Stimulated activated naive CD8-positive, alpha-beta T cell treated with anti-CD3 and anti-CD28 coated beads, Interleukin-15, Interleukin-2, amounts not matched to agents 100 ng/mL and 50 ng/mL, for 24 hours (primary cell): ENCODE results near the gene TM9SF2.
A peak's percentile ranks its signal among the peaks of the same experiment; 100 is the strongest.

Experiments used
- H3K27ac Mint-ChIP-seq: one replicate; pipeline ENCODE4 v1.8.0; 2021; ENCODE audit warnings: mild to moderate bottlenecking, mixed read lengths
- H3K27me3 Mint-ChIP-seq: one replicate; pipeline ENCODE4 v1.8.0; 2021; ENCODE audit warnings: mixed read lengths
- H3K36me3 Mint-ChIP-seq: one replicate; pipeline ENCODE4 v1.8.0; 2021; ENCODE audit warnings: low read depth, mixed read lengths
- H3K4me1 Mint-ChIP-seq: one replicate; pipeline ENCODE4 v1.8.0; 2021; ENCODE audit warnings: low read depth, mixed read lengths
- H3K4me3 Mint-ChIP-seq: one replicate; pipeline ENCODE4 v1.8.0; 2021; ENCODE audit warnings: mild to moderate bottlenecking, mixed read lengths
- H3K9me3 Mint-ChIP-seq: one replicate; pipeline ENCODE4 v1.8.0; 2021; ENCODE audit warnings: mixed read lengths

The TM9SF2 gene

GRCh38 chr13:99601535-99601934, 100.3 kb downstream of the TM9SF2 start:
- H3K4me3 Mint-ChIP-seq = no peak overlapping the region
- no peaks in the 10 kb centered on the region for H3K9me3 Mint-ChIP-seq
- H3K27ac Mint-ChIP-seq = no peak overlapping the region
- H3K4me1 Mint-ChIP-seq = peaks cover 36% of the 10 kb centered on the region
- H3K36me3 Mint-ChIP-seq = no peaks in the 10 kb centered on the region
- H3K27me3 Mint-ChIP-seq = no peaks in the 10 kb centered on the region

DNA sequence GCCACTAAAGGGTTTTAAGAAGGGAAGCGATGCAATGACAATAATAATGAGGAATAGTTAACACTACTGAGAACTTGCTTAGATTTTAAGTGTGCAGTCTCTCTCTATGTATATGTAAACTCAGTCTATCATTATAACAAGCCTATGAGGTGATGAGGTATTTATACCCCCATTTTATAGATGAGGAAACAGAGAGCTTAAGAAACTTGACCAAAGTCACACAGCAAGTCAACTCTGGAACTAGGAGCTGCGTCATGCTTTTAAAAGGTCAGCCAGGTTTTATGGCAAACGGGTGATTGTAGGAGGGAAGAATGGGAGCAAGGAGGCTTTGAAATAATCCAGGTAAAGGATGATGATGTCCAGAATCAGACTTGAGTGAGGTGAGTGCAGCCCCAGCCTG, 103.4 kb downstream of the TM9SF2 start:
- H3K4me1 Mint-ChIP-seq = peaks cover 53% of the 10 kb centered on the region
- no peak overlapping the region for H3K27ac Mint-ChIP-seq
- no peaks in the 10 kb centered on the region for H3K9me3 Mint-ChIP-seq
- H3K27me3 Mint-ChIP-seq = no peaks in the 10 kb centered on the region
- peaks cover 5% of the 10 kb centered on the region for H3K36me3 Mint-ChIP-seq
- H3K4me3 Mint-ChIP-seq = no peak overlapping the region

DNA sequence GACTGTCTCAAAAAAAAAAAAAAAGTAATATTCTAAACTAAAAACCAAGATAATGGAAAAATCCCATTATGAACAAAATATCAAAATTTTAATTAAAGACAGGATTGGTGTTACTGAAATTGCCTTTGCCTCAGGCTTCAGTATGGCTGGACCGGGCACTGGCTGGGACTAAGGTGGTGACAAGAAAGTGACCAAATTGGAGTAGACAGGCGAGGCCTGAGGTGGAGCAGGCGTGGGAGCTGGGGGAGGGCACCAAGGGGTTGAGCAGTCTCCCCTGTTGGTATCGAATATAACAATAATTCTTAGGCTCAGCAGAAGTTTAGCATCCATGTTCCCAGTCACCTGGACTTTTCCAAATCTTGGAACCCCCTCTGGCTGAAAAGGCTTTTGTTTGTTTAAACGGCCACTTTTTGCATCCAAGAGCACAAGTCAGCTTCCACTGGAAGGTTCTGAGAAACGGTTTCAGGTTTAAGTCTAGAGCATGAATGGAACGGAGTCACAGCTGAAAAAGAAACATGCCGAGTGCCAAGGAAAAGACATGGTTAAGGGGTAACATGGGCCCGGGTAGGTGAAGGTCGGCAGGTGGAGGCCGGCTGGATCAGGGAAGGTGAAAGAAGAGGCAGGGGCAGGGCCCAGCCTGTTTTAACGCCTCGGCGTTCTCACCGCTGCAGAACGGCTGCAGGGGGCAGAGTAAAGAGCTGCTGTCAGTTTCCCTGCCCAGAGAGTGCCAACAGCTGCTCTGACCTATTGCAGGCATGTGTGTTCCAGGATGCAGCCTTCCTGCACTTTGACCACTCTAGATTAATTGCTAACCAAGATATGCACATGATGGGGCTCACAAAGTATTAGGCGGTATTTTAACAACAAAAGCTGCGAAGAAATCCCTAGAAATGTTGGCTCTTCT, 104.4 kb downstream of the TM9SF2 start:
- no peak overlapping the region for H3K27ac Mint-ChIP-seq
- peaks cover 54% of the 10 kb centered on the region for H3K4me1 Mint-ChIP-seq
- H3K27me3 Mint-ChIP-seq = no peaks in the 10 kb centered on the region
- peaks cover 5% of the 10 kb centered on the region for H3K36me3 Mint-ChIP-seq
- H3K9me3 Mint-ChIP-seq = no peaks in the 10 kb centered on the region
- H3K4me3 Mint-ChIP-seq = peak overlapping the region; percentile 91

DNA sequence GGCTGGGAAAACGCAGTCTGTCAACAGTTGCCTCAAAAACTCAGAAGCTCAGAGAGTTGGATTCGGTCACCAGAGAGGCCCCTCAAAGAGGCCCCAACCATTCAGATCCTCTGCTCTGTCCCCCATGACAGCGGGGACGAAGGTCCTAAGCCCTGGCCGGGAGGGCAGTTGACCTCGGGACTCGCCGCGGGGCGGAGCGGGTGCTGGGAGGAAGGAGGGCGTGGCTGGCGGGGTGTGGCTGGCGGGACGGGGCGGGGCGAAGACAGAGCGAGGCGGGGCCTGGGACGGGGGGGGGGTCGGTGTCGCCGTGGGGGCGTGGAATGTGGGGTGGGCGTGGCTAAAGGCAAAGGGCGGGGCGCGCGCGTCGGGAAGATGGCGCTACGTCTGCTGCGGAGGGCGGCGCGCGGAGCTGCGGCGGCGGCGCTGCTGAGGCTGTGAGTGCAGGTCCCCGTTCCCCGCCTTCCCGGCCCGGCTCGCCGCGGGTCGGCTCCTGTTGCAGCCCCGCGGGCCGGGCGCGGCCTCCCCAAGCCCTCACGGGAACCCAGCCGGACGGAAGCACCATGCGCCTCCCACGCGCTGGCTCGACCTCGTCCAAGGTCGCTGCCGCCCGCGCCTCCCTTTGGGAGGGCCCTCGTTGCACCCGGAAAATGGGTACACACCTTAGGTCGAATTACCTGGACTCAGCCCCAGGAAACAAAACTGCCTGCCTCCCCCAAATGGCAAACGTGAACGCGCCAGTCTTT, 105.2 kb downstream of the TM9SF2 start, which contains the start of gene CLYBL:
Gene CLYBL (plus strand): TSS at position 367 of the 743 bp plus-strand sequence.
- H3K27me3 Mint-ChIP-seq = no peaks in the 10 kb centered on the region
- H3K4me1 Mint-ChIP-seq = peaks cover 53% of the 10 kb centered on the region
- peaks cover 5% of the 10 kb centered on the region for H3K36me3 Mint-ChIP-seq
- H3K4me3 Mint-ChIP-seq = peak within 1 kb of the TSS; percentile 91
- peak within 1 kb of the TSS; percentile 77 for H3K27ac Mint-ChIP-seq
- no peaks in the 10 kb centered on the region for H3K9me3 Mint-ChIP-seq

GRCh38 chr13:99608345-99608744, 107.1 kb downstream of the TM9SF2 start:
- peak overlapping the region; percentile 17 for H3K4me3 Mint-ChIP-seq
- no peaks in the 10 kb centered on the region for H3K9me3 Mint-ChIP-seq
- no peaks in the 10 kb centered on the region for H3K27me3 Mint-ChIP-seq
- peaks cover 5% of the 10 kb centered on the region for H3K36me3 Mint-ChIP-seq
- no peak overlapping the region for H3K27ac Mint-ChIP-seq
- H3K4me1 Mint-ChIP-seq = peaks cover 45% of the 10 kb centered on the region

GRCh38 chr13:99610702-99611289, 109.5 kb downstream of the TM9SF2 start:
- Mint-ChIP-seq H3K27me3 (no peaks in the 10 kb centered on the region), H3K9me3 (no peaks in the 10 kb centered on the region), H3K36me3 (peaks cover 5% of the 10 kb centered on the region), H3K4me3 (no peak overlapping the region), H3K27ac (no peak overlapping the region), H3K4me1 (peaks cover 45% of the 10 kb centered on the region)
